CD8-positive, alpha-beta memory T cell (primary cell): Measurements from ENCODE around the gene FMR1. TPM values are rescaled to one million over a fixed set of nuclear protein-coding genes. Genes with fewer than 3 reads are reported as not detected.

Experiments
- CTCF ChIA-PET: fragments of 350-600 bp; sonication (Branson Sonifier 250); formaldehyde crosslinking; loops from one replicate; lab custom pipeline; 2021; ENCODE audit warnings: antibody characterized with exemption; lab: Charles Lee
- POLR2A ChIA-PET: fragments of 350-600 bp; sonication (Branson Sonifier 250); formaldehyde crosslinking; loops from one replicate; lab custom pipeline; 2021; ENCODE audit warnings: antibody characterized with exemption; lab: Charles Lee
- DNase-seq, 5 donors: peaks; one replicate each; pipeline versions ENCODE4 v3.0.0 to v3.0.0-alpha.2; 2020 to 2022; ENCODE audit warnings: mixed read lengths in 1 of 5
- H3K27ac ChIP-seq: one replicate; pipeline ENCODE4 v1.7.0; 2013; ENCODE audit warnings: low read depth, mild to moderate bottlenecking, low read length, moderate library complexity
- H3K27me3 ChIP-seq: 2 replicates; pipeline ENCODE4 v1.7.0; 2013; ENCODE audit warnings: low read length, mild to moderate bottlenecking; ENCODE audit not compliant: insufficient read depth, poor library complexity, severe bottlenecking
- H3K36me3 ChIP-seq: 2 replicates; pipeline ENCODE4 v1.7.0; 2013; ENCODE audit warnings: mild to moderate bottlenecking, low read length, moderate library complexity; ENCODE audit not compliant: insufficient read depth
- H3K4me1 ChIP-seq: 2 replicates; pipeline ENCODE4 v1.7.0; 2013; ENCODE audit warnings: mild to moderate bottlenecking, low read length, moderate library complexity; ENCODE audit not compliant: insufficient read depth
- H3K4me3 ChIP-seq: 2 replicates; pipeline ENCODE4 v1.7.0; 2013; ENCODE audit warnings: mild to moderate bottlenecking, low read length
- H3K9me3 ChIP-seq: 2 replicates; pipeline ENCODE4 v1.7.0; 2013; ENCODE audit warnings: mild to moderate bottlenecking, low read length
- H3K27ac Mint-ChIP-seq, 8 donors: one replicate each; pipeline ENCODE4 v1.8.0; 2020 to 2021; ENCODE audit warnings: mixed read lengths in 8 of 8, mild to moderate bottlenecking in 6 of 8, inconsistent platforms in 3 of 8, moderate library complexity in 3 of 8
- H3K27me3 Mint-ChIP-seq, 2 donors: one replicate each; pipeline ENCODE4 v1.8.0; 2020 to 2021; ENCODE audit warnings: mixed read lengths in 2 of 2, mild to moderate bottlenecking in 1 of 2, moderate library complexity in 1 of 2
- H3K36me3 Mint-ChIP-seq, 3 donors: one replicate each; pipeline ENCODE4 v1.8.0; 2020 to 2021; ENCODE audit warnings: mixed read lengths in 3 of 3, inconsistent platforms in 1 of 3, mild to moderate bottlenecking in 1 of 3
- H3K4me1 Mint-ChIP-seq, 3 donors: one replicate each; pipeline ENCODE4 v1.8.0; 2020 to 2021; ENCODE audit warnings: mixed read lengths in 3 of 3, inconsistent platforms in 1 of 3, mild to moderate bottlenecking in 1 of 3
- H3K4me3 Mint-ChIP-seq, 7 donors: one replicate each; pipeline ENCODE4 v1.8.0; 2020 to 2021; ENCODE audit warnings: mixed read lengths in 7 of 7, mild to moderate bottlenecking in 6 of 7, moderate library complexity in 4 of 7, inconsistent platforms in 2 of 7
- H3K9me3 Mint-ChIP-seq, 5 donors: one replicate each; pipeline ENCODE4 v1.8.0; 2020 to 2022; ENCODE audit warnings: mixed read lengths in 5 of 5, mild to moderate bottlenecking in 3 of 5, moderate library complexity in 2 of 5, inconsistent platforms in 1 of 5
- polyA plus RNA-seq: library from polyadenylated mRNA; unstranded; fragments of 300-500 nt; fragmentation: Illumina TruSeq; gene quantifications from one replicate; pipeline ENCODE4 v1.2.3, GENCODE V29; 2021
- total RNA-seq, 2 experiments: library from RNA; stranded (reverse); gene quantifications; one replicate each; pipeline ENCODE4 v1.2.3, GENCODE V29; 2021

Gene FMR1
- total and polyA plus RNA-seq, 3 experiments from 2014 or later: 7.2 to 42.7 (median 38.7) TPM

DNA sequence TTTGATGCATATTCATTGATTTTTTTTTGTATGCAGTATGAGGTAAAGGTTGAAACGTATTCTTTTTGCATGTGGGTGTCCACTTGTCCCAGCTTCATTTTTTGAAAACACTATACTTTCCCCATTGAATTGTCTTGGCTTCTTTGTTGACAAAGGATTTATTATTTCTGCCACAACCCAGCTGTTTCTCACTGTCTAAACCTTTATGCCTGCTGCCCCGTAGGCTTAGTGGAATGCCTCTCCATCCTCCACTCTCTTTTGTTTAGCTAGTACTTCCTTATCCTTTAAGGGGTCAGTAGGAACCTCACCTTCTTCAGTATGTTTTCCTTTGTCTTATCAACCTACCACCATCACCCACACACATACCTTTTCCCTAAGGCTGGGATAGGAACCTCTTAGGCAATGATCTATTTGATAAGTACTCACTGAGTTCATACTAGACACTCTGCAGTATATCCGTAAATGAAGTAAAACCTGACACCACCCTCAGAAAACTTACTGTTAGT is 8.5 kb downstream of the FMR1 start:
- Histone ChIP-seq H3K36me3 (no peaks in the 10 kb centered on the region), H3K9me3 (no peaks in the 10 kb centered on the region), H3K4me3 (no peak overlapping the region), H3K27me3 (no peaks in the 10 kb centered on the region), H3K4me1 (peaks cover 55% of the 10 kb centered on the region), H3K27ac (no peak overlapping the region)
- CTCF ChIA-PET: interaction anchor here (1.3 kb wide), 1 partner anchor 9 kb away, joined by 3 read pairs; the partner anchor contains the start of gene FMR1
- POLR2A ChIA-PET: no interaction called here
- Mint-ChIP-seq H3K27ac (peak overlapping the region in 3 of 8 donors; percentile 4 to 63 (median 43)), H3K4me3 (peak overlapping the region in 2 of 7 donors; percentile 6 to 15), H3K27me3 (peaks cover 0 to 2% of the 10 kb centered on the region in 2 donors), H3K36me3 (peaks cover 0 to 10% (median 0%) of the 10 kb centered on the region in 3 donors), H3K4me1 (peaks cover 63 to 93% (median 80%) of the 10 kb centered on the region in 3 donors), H3K9me3 (no peaks in the 10 kb centered on the region)
- DNase-seq: no peak

DNA sequence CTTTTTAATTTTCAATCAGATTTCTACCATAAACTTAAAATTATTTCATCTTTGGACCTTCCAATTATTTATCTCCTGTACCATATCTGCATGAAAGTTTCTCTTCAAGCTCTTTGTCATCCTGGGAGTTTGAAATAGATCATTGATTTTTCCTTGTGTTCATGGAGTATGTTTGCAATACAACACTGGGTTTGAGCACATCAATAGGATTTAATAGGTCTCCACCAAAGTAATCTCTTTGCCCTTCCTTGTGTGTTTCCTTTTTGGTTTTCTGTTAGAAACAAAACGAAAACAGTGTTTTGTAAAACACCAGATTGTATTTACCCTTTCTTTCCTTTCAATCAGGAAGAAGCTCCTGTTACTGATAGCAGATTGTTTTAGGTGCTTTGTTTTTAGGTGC is 11.9 kb downstream of the FMR1 start:
- H3K27ac Mint-ChIP-seq: peak overlapping the region in 4 of 8 donors; percentile 6 to 78 (median 38)
- H3K4me1 Mint-ChIP-seq: peaks cover 33 to 75% (median 51%) of the 10 kb centered on the region in 3 donors
- Histone ChIP-seq H3K27ac (no peak overlapping the region), H3K27me3 (no peaks in the 10 kb centered on the region), H3K4me1 (peaks cover 28% of the 10 kb centered on the region), H3K9me3 (no peaks in the 10 kb centered on the region), H3K36me3 (no peaks in the 10 kb centered on the region), H3K4me3 (no peak overlapping the region)
- no peaks in the 10 kb centered on the region for H3K9me3 Mint-ChIP-seq
- ChIA-PET CTCF (no interaction called here), POLR2A (no interaction called here)
- H3K4me3 Mint-ChIP-seq: peak overlapping the region in 1 of 7 donors; percentile 9
- no peaks in the 10 kb centered on the region for H3K27me3 Mint-ChIP-seq
- no peak for DNase-seq
- H3K36me3 Mint-ChIP-seq: peaks cover 0 to 32% (median 0%) of the 10 kb centered on the region in 3 donors

DNA sequence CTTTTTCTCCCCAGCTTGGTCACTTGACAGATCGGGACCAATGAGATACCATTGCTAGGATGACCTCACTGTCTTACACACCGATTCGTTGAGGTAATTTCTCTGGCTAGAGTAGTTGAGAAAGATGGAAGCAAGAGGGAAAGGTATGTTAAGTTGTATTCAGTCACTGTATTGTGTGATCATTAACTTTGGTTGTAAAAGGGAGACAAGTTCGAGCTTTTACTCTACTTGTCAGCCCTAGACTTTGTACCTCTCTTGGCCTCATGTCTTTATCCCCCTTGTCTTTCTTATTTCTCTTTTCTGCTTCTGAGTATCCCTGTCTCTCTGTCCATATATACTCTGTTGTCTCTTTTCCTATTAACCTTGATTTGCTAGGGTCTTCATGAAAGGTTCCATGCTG is 15.5 kb downstream of the FMR1 start:
- peaks cover 7% of the 10 kb centered on the region for H3K36me3 ChIP-seq
- H3K27me3 ChIP-seq: no peaks in the 10 kb centered on the region

DNA sequence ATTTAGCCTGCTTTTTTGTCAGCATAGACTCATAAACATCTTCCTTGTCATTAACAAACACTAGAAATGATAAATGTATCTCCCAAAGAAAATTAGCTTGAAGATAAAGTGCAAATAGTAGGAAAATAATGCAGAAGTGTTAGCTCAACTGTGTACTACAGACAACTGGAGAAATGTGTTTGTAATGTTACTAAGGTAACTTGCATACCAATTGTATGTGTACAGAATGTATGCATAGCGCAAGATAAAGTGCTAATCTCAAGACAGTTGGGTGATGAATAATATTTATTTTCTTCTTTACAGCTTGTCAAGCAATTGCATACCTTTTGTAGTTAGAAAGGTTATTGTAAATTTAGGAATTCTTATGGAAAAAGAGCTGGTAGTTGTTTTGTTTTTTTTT is 22.1 kb downstream of the FMR1 start:
- H3K27me3 Mint-ChIP-seq: no peaks in the 10 kb centered on the region
- peak overlapping the region in 2 of 8 donors; percentile 1 to 33 for H3K27ac Mint-ChIP-seq
- Histone ChIP-seq H3K4me3 (no peak overlapping the region), H3K27me3 (no peaks in the 10 kb centered on the region), H3K9me3 (no peaks in the 10 kb centered on the region), H3K36me3 (peaks cover 11% of the 10 kb centered on the region), H3K27ac (no peak overlapping the region), H3K4me1 (no peaks in the 10 kb centered on the region)
- H3K36me3 Mint-ChIP-seq: peaks cover 0 to 67% (median 4%) of the 10 kb centered on the region in 3 donors
- no peaks in the 10 kb centered on the region for H3K9me3 Mint-ChIP-seq
- DNase-seq: no peak
- CTCF ChIA-PET: no interaction called here
- H3K4me1 Mint-ChIP-seq: peaks cover 0 to 9% (median 2%) of the 10 kb centered on the region in 3 donors
- POLR2A ChIA-PET: no interaction called here
- H3K4me3 Mint-ChIP-seq: no peak overlapping the region

More for the DNA sequence above, 15.5 kb downstream of the FMR1 start:
- Mint-ChIP-seq H3K4me1 (peaks cover 18 to 50% (median 21%) of the 10 kb centered on the region in 3 donors), H3K4me3 (no peak overlapping the region), H3K9me3 (no peaks in the 10 kb centered on the region), H3K27me3 (no peaks in the 10 kb centered on the region), H3K36me3 (peaks cover 0 to 53% (median 0%) of the 10 kb centered on the region in 3 donors), H3K27ac (no peak overlapping the region)
- ChIA-PET CTCF (no interaction called here), POLR2A (no interaction called here)
- Histone ChIP-seq H3K27ac (no peak overlapping the region), H3K9me3 (no peaks in the 10 kb centered on the region), H3K4me3 (no peak overlapping the region), H3K4me1 (peaks cover 10% of the 10 kb centered on the region)
- no peak for DNase-seq

DNA sequence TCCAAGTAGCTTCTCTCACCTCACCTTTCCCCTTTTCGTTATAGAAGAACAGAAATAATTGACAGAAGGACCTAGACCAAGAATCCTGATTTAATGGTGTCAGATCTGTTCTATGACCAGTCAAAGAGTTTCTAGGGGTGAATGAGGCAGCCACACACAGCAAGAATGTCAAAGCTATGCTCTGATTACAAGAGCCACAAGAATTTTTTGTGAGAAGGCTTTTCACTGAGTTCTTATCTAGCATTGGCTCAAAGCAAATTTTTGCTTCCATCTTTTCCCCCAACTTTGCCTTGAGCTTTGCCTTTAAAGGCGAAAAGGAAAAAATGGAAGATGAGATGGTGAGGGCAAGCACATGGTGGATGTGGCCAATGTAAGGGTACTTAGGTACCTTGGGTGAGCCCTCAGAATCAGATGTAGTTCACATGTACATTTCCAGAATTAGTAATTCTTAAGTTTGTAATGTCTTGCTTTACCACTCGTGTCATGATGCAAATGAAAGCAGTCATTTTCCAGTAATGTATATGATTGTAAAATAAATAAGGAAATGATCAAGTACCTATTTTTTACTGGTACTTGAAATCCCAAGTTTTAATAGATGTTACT is 23.5 kb downstream of the FMR1 start:
- Mint-ChIP-seq H3K4me3 (no peak overlapping the region), H3K9me3 (no peaks in the 10 kb centered on the region), H3K27ac (no peak overlapping the region), H3K27me3 (no peaks in the 10 kb centered on the region), H3K4me1 (peaks cover 0 to 5% (median 0%) of the 10 kb centered on the region in 3 donors), H3K36me3 (peaks cover 0 to 65% (median 4%) of the 10 kb centered on the region in 3 donors)
- H3K9me3 ChIP-seq: no peaks in the 10 kb centered on the region
- H3K27ac ChIP-seq: no peak overlapping the region
- H3K36me3 ChIP-seq: peaks cover 11% of the 10 kb centered on the region
- no peaks in the 10 kb centered on the region for H3K4me1 ChIP-seq
- no peaks in the 10 kb centered on the region for H3K27me3 ChIP-seq
- CTCF ChIA-PET: no interaction called here
- POLR2A ChIA-PET: no interaction called here
- H3K4me3 ChIP-seq: no peak overlapping the region
- no peak for DNase-seq

DNA sequence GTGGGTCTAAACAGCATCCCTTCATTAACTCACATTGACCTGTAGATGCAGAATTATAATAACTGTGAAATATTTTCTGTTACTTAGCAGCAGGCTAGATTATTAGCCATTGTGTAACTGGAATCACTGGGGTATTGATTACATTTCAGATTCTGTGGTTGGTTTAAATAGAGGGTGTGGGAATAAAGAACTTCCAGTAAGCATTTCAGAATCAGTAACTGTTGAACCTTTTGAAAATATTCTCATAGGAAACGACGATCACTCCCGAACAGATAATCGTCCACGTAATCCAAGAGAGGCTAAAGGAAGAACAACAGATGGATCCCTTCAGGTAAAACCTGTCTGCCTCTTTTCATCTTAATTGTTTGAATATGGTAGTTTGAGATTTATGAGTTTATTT is 33.6 kb downstream of the FMR1 start:
- H3K4me1 Mint-ChIP-seq: no peaks in the 10 kb centered on the region
- Histone ChIP-seq H3K36me3 (peaks cover 12% of the 10 kb centered on the region), H3K27ac (no peak overlapping the region), H3K4me1 (no peaks in the 10 kb centered on the region), H3K27me3 (no peaks in the 10 kb centered on the region), H3K9me3 (no peaks in the 10 kb centered on the region), H3K4me3 (no peak overlapping the region)
- CTCF ChIA-PET: no interaction called here
- POLR2A ChIA-PET: no interaction called here
- H3K36me3 Mint-ChIP-seq: peaks cover 0 to 76% (median 8%) of the 10 kb centered on the region in 3 donors
- H3K27ac Mint-ChIP-seq: no peak overlapping the region
- H3K9me3 Mint-ChIP-seq: no peaks in the 10 kb centered on the region
- no peak overlapping the region for H3K4me3 Mint-ChIP-seq
- H3K27me3 Mint-ChIP-seq: no peaks in the 10 kb centered on the region
- DNase-seq: no peak

DNA sequence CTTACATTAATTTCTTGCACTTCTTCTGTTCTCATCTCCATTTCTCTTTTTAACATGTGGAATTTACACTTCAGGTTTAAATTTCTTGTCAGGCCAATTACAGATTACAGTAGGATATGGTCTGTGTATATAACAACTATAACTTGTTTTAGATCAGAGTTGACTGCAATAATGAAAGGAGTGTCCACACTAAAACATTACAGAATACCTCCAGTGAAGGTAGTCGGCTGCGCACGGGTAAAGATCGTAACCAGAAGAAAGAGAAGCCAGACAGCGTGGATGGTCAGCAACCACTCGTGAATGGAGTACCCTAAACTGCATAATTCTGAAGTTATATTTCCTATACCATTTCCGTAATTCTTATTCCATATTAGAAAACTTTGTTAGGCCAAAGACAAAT is 36.8 kb downstream of the FMR1 start:
- H3K27ac Mint-ChIP-seq: no peak overlapping the region
- no peaks in the 10 kb centered on the region for H3K4me1 Mint-ChIP-seq
- DNase-seq: no peak
- CTCF ChIA-PET: no interaction called here
- H3K36me3 Mint-ChIP-seq: peaks cover 0 to 57% (median 8%) of the 10 kb centered on the region in 3 donors
- H3K4me3 ChIP-seq: no peak overlapping the region
- H3K27me3 Mint-ChIP-seq: no peaks in the 10 kb centered on the region
- POLR2A ChIA-PET: no interaction called here
- no peaks in the 10 kb centered on the region for H3K4me1 ChIP-seq
- H3K4me3 Mint-ChIP-seq: no peak overlapping the region
- H3K27me3 ChIP-seq: no peaks in the 10 kb centered on the region
- no peaks in the 10 kb centered on the region for H3K9me3 ChIP-seq
- H3K27ac ChIP-seq: no peak overlapping the region
- H3K36me3 ChIP-seq: peaks cover 9% of the 10 kb centered on the region
- no peaks in the 10 kb centered on the region for H3K9me3 Mint-ChIP-seq

DNA sequence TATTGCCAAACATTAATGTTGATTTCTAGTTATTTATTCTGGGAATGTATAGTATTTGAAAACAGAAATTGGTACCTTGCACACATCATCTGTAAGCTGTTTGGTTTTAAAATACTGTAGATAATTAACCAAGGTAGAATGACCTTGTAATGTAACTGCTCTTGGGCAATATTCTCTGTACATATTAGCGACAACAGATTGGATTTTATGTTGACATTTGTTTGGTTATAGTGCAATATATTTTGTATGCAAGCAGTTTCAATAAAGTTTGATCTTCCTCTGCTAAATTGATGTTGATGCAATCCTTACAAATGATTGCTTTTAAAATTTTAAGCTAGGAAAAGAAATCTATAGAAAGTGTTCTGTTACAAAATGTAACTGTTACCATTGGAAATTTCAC is 38.6 kb downstream of the FMR1 start:
- no peaks in the 10 kb centered on the region for H3K27me3 ChIP-seq
- Mint-ChIP-seq H3K36me3 (peaks cover 0 to 40% (median 4%) of the 10 kb centered on the region in 3 donors), H3K9me3 (no peaks in the 10 kb centered on the region), H3K4me3 (no peak overlapping the region), H3K27ac (no peak overlapping the region), H3K4me1 (no peaks in the 10 kb centered on the region), H3K27me3 (no peaks in the 10 kb centered on the region)
- peaks cover 9% of the 10 kb centered on the region for H3K36me3 ChIP-seq
- H3K4me1 ChIP-seq: no peaks in the 10 kb centered on the region
- no peaks in the 10 kb centered on the region for H3K9me3 ChIP-seq
- DNase-seq: no peak
- H3K27ac ChIP-seq: no peak overlapping the region
- ChIA-PET CTCF (no interaction called here), POLR2A (no interaction called here)
- H3K4me3 ChIP-seq: no peak overlapping the region
